Tibial artery (tissue), 4 donors: Measurements from ENCODE around the gene ITPR1.

Experiments
- DNase-seq, 2 donors: peaks; one replicate each; pipeline ENCODE4 v3.0.0-alpha.2; 2019
- H3K27ac ChIP-seq, 2 donors: fragments of 200-600 bp; sonication (generic) in 1 of 2; 1 replicate in 1 of 2; 2 replicates in 1 of 2; pipeline ENCODE4 v1.5.1; 2018 to 2019; ENCODE audit warnings: mild to moderate bottlenecking in 1 of 2
- H3K27me3 ChIP-seq, 2 donors: fragments of 200-600 bp; sonication (generic) in 1 of 2; one replicate each; pipeline versions ENCODE4 v1.5.1 to v1.6.0; 2016 to 2019
- H3K36me3 ChIP-seq, 3 donors: fragments of 200-600 bp; sonication (generic) in 2 of 3; one replicate each; pipeline ENCODE4 v1.5.1; 2016 to 2019; ENCODE audit warnings: mild to moderate bottlenecking in 2 of 3
- H3K4me1 ChIP-seq, 4 donors: fragments of 200-600 bp; sonication (generic) in 2 of 4; 1 replicate in 3 of 4; 2 replicates in 1 of 4; pipeline ENCODE4 v1.5.1; 2016 to 2019
- H3K4me3 ChIP-seq, 2 donors: fragments of 200-600 bp; sonication (generic) in 1 of 2; 1 replicate in 1 of 2; 2 replicates in 1 of 2; pipeline ENCODE4 v1.5.1; 2018 to 2019; ENCODE audit warnings: mild to moderate bottlenecking in 2 of 2
- H3K9me3 ChIP-seq, 3 donors: fragments of 200-600 bp; sonication (generic) in 1 of 3; one replicate each; pipeline ENCODE4 v1.5.1; 2016 to 2019
- intact Hi-C: fragments of 100-400 bp; cut with DNase I; formaldehyde crosslinking; loops from one replicate; pipeline ENCODE4 v1.15.0; 2023; ENCODE audit warnings: low total_unique reads
- TF ChIP-seq, protein P1 (sequence below), 2 experiments: fragments of 200-600 bp in 1 of 2; fragments of 450-650 bp in 1 of 2; IDR thresholded peaks; one replicate each; pipeline ENCODE4 v1.5.1; 2017 to 2019; ENCODE audit warnings: antibody characterized with exemption in 2 of 2, mild to moderate bottlenecking in 1 of 2, moderate library complexity in 1 of 2

Gene ITPR1

GRCh38 chr3:4520033-4520816 lies 27.1 kb downstream of the ITPR1 start:
- Histone ChIP-seq H3K27ac (peak overlapping the region; percentile 54 to 64), H3K27me3 (no peaks in the 10 kb centered on the region), H3K9me3 (no peaks in the 10 kb centered on the region), H3K4me3 (no peak overlapping the region), H3K4me1 (peaks cover 0 to 86% (median 56%) of the 10 kb centered on the region in 4 donors), H3K36me3 (peaks cover 0 to 6% (median 6%) of the 10 kb centered on the region in 3 donors)
- no peak for DNase-seq
- intact Hi-C loops: no loop called here
- TF ChIP-seq, protein P1, sequence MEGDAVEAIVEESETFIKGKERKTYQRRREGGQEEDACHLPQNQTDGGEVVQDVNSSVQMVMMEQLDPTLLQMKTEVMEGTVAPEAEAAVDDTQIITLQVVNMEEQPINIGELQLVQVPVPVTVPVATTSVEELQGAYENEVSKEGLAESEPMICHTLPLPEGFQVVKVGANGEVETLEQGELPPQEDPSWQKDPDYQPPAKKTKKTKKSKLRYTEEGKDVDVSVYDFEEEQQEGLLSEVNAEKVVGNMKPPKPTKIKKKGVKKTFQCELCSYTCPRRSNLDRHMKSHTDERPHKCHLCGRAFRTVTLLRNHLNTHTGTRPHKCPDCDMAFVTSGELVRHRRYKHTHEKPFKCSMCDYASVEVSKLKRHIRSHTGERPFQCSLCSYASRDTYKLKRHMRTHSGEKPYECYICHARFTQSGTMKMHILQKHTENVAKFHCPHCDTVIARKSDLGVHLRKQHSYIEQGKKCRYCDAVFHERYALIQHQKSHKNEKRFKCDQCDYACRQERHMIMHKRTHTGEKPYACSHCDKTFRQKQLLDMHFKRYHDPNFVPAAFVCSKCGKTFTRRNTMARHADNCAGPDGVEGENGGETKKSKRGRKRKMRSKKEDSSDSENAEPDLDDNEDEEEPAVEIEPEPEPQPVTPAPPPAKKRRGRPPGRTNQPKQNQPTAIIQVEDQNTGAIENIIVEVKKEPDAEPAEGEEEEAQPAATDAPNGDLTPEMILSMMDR (IDR thresholded peaks at IDR 0.05): no peak

- H3K27ac ChIP-seq: peak overlapping the region; percentile 61 to 70
- no peak for DNase-seq
- H3K36me3 ChIP-seq: peaks cover 0 to 6% (median 6%) of the 10 kb centered on the region in 3 donors
- intact Hi-C loops: no loop called here
- no peak overlapping the region for H3K4me3 ChIP-seq
- TF ChIP-seq, protein P1 (IDR thresholded peaks at IDR 0.05): no peak
- no peaks in the 10 kb centered on the region for H3K27me3 ChIP-seq
- peaks cover 0 to 80% (median 38%) of the 10 kb centered on the region in 4 donors for H3K4me1 ChIP-seq
- no peaks in the 10 kb centered on the region for H3K9me3 ChIP-seq
Measured at GRCh38 chr3:4522947-4523346, 29.8 kb downstream of the ITPR1 start.

DNA sequence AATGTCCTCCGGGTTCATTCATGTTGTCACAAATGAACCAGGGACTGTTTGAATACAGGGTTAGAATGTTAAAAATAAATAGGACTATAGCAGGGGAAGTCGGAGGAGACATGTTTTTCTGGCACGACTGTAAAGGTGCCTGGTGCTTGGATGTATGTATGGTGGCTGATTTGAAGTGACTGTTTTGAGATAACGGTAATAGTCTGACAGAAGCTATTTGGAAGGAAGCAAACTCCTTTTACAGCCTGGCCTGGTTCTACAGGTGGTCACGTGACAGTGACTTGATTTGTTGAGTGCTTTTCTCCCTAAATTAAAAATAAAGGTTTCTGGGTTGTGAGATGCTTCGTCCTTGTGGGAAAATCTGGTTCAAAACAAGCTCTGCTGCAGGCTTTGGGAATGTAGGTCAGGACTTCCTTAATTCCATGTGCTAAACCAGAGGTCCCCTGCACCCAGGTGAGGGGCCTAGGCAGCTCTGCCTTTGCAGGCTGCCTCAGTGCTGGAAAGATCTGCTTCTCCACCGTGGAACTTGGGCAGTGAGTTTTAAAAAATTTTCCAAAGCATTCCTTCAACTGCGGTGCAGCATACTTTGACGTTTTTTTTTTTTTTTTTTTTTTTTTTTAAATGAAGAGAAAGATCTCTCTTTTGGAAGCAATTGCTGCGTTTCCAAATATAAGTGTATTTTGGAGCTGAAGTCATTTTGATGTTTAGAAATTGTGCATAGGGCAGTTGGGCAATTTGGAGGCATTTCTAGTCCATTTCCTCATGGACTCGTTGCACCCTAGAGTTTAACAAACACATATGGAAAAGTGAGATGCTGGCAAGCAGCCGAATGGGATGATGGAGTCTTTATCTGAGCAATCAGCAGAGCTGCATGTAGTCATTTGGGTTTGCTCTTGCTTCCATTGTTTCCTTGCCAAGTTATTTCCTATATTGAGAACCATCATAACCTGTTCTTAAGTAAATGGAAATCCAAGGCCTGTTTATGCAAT lies 30.9 kb downstream of the ITPR1 start:
- no peak for DNase-seq

DNA sequence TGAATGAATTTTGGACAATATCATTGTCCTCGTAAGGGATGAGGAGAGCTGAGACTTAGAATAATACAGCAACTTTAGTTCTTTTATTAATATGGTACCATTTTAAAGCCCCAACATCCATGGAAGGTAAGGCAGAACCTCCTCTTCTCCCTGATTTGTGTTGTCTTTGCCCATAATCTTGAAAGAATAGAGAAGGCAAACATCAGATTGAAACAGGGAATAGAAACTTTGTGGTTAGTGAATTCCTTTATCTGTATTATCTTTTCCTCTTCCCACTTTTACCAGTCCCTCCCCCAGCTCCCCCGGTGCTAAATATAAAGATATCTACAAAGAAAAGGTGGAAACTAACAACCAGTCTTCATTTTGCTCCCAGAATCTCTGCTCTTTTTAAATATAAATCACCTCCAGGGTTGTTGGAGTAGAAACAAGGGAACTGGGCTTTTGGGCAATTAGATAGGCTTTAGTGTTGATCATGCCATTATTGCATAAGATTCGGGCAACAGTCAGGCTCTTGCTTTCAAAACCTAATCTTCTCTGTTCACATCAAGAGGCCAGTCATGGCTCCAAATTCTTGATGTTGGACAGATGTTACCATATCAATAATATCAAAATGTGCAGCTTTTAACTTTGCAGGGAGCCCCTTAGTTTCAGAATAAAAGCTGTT lies 32.5 kb downstream of the ITPR1 start:
- Histone ChIP-seq H3K27me3 (no peaks in the 10 kb centered on the region), H3K4me3 (no peak overlapping the region), H3K27ac (peak overlapping the region in 1 of 2 donors; percentile 70), H3K9me3 (no peaks in the 10 kb centered on the region), H3K4me1 (peaks cover 0 to 78% (median 30%) of the 10 kb centered on the region in 4 donors), H3K36me3 (peaks cover 0 to 6% (median 6%) of the 10 kb centered on the region in 3 donors)
- intact Hi-C loops: no loop called here
- DNase-seq: no peak
- TF ChIP-seq, protein P1 (IDR thresholded peaks at IDR 0.05): no peak

More for the DNA sequence above, 30.9 kb downstream of the ITPR1 start:
- Histone ChIP-seq H3K4me3 (no peak overlapping the region), H3K4me1 (peaks cover 0 to 80% (median 39%) of the 10 kb centered on the region in 4 donors), H3K27ac (peak overlapping the region; percentile 61 to 70), H3K36me3 (peaks cover 0 to 6% (median 6%) of the 10 kb centered on the region in 3 donors), H3K27me3 (no peaks in the 10 kb centered on the region), H3K9me3 (no peaks in the 10 kb centered on the region)
- intact Hi-C loops: no loop called here
- TF ChIP-seq, protein P1 (IDR thresholded peaks at IDR 0.05): no peak

- Histone ChIP-seq H3K9me3 (no peaks in the 10 kb centered on the region), H3K4me1 (peaks cover 0 to 92% (median 45%) of the 10 kb centered on the region in 4 donors), H3K27ac (peak overlapping the region; percentile 5 to 48), H3K27me3 (no peaks in the 10 kb centered on the region), H3K36me3 (no peaks in the 10 kb centered on the region), H3K4me3 (no peak overlapping the region)
- TF ChIP-seq, protein P1 (IDR thresholded peaks at IDR 0.05): no peak
- DNase-seq: no peak
- intact Hi-C loops: no loop called here
Measured at GRCh38 chr3:4528320-4528719, 35.2 kb downstream of the ITPR1 start.
